GM21619 (cell line): ENCODE data around the gene DOCK8.

ENCODE experiments used
- ATAC-seq: cut with Tn5 transposase; IDR thresholded peaks from one replicate; pipeline ENCODE4 v1.9.1; 2021; ENCODE audit not compliant: unreplicated experiment

The DOCK8 gene

DNA sequence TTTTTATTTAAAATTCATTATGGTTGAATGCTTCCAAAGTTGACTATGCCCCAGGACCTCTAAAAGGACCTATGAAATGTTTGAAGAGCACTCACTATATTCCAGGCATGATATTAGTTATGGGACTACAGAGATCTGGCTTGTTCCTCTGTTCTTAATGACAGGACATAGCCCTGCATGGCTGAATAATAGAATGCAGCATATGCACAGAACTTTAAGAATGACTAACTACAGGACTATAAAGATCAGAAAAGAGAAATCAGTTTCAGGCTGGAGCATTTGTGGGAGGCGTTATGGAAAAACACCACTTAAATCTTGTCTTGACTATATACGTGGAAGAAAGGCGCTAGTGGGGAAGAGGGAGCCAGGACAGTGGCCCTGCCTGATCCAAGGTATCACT lies 239.2 kb downstream of the DOCK8 start:
- no peak for ATAC-seq

DNA sequence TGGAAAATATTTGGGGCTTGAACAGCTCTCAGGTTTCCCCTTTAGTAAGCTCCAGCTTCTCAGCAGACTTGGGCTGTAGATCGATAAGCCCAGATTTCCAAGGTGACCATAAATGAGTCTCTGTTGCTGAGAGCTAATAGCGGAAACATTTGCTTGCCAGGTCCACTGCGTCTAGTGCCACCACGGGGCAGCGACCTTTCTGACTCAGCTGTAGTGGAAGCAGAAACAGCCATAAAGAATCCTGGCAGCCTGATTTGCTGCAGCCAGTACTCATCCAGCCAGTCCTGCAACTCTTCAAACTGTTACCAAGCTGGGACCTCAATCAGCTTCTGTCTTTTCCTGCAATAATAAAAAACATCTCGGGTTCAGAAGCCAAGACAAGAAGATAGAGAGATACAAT lies 241.7 kb downstream of the DOCK8 start:
- no peak for ATAC-seq

DNA sequence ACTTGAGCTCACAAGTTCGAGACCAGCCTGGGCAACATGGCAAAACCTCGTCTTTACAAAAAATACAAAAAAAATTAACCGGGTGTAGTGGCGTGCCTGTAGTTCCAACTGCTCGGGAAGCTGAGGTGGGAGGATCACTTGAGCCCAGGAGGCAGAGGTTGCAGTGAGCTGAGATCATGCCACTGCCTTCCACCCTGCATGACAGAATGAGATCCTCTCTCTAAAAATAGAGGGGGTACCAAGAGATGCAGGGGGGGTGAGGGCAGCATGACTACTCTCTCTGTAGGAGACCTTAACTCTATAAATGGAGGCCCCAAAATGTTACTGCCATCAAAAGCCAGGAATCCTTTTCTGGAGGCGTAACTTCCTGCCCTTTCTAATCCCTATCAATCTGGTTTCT lies 243.9 kb downstream of the DOCK8 start:
- no peak for ATAC-seq

DNA sequence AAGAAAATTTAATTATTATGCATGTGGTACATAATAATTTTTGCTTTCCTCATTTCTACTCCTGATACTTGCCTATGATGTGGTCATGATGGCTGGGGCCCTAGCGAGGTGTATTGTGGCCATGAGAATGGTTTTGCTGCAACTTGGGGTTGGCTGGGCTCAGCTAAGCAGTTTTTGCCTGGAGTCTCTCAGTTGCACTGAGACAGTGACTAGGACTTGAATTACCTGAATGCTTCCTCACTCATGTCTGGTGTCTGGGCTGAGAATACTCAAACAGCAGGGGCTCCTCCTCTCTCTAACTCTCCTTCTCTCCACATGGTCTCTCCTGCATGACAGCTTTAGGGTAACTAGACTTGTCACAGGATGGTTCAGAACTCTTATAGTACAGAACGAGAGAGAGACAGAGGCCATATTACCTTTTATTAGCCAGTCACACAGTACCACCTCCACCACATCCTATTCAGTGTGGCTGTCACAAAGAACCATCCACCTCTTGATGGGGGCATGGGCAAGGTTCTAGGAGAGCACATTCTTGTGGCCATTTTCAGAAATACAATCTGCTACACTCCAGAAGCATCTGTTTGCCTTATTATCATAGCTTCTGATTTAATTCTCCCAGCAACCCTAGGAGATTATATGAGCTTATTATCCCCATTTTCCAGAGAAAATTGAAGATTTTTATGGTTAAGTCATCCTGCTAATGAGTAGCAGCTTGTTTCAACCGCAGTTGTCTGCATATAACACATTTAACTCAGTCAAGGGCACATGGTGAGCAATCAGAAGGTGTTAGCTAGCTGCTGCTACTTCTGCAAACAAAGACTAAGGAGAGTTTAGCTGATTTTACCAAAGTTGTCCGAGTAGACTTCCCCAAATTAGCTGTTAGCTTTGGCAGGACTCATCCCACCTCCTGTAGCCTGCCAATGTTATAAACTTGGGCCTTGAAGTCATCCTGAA lies 245.1 kb downstream of the DOCK8 start:
- no peak for ATAC-seq

DNA sequence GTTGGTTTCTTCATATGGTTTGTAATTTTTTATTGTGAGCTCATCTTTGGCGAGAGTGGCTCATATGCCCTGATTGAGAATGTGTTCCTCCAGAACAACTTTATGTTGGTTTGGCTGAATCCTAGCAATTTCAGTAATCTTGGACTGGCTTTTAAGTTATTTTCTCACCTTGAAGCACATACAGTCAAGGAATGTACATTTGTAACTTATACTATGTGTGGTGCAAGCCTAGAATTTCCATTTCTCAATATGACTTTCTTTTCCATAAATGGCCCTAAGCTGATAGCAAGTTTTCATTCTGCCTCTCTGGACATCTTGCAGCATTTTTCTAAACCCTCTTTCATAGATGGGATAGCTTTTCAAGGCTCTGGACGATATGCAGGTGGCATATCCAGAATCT lies 247.5 kb downstream of the DOCK8 start:
- no peak for ATAC-seq

DNA sequence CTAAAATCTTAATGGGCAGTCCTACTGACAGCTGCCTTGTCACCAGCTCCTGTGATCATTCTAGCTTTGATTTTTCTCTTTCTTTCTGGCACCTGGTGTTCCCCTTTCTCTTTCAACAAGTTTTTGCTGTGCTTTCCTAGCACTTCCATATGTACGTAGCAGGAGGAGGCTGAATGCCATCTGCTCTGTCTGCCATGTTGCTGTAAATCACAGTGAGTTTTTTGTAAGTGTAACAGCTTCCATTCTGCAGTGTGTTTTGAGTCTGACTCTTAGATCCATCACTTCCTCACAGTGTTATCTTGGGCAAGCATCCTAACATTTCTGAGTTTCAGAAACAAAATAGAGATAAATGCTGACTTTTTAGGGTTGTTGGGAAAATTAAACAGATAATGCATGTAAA lies 247.9 kb downstream of the DOCK8 start:
- ATAC-seq, result no peak

DNA sequence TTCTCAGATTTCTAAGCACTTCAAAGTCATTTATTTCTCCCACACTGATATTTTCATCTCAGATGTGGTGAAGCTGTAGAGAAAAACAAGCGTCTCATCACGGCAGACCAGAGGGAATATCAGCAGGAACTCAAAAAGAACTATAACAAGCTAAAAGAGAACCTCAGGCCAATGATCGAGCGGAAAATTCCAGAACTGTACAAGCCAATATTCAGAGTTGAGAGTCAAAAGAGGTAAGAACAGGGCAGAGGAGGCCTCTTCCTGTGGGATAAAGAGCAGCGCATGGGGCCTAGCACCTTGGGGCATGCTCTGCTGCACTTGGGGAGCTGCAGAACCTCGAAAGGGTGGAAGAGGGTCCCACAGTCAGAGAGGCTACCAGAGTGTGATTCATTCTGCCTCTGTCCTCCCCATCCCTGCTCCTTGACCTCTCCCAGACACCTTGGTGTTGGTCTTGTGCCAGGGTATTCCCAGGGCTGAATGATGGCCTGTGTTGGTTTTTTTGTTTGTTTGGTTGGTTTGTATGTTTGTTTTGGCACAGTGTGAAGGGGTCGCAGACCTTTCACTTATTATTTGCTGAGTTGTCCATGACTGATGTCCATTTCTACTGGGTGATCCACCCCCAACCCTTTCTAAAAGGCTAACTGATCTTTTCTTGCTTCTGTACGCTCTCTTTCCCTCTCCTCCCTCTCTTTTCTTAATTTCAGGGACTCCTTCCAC lies 248.9 kb downstream of the DOCK8 start:
- ATAC-seq, result no peak

DNA sequence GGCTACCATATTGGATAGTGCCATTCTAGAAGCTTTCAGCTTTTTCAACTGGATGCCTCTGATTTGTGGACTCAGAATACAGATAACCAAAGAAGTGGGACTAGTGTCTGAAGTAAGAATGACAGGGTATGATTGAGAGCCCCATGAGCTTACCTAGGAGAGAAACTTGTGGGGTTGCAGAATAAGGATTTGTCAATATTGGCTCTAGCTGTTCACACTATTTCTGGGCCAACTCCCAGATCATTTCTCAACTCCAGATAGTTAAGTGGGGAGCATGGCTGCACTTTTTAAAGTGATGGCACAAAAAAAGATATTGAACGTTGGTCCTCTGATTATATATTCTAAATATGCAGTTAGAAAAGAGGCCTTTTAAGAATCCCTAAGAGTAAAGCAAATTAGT lies 252.1 kb downstream of the DOCK8 start:
- ATAC-seq, result no peak

DNA sequence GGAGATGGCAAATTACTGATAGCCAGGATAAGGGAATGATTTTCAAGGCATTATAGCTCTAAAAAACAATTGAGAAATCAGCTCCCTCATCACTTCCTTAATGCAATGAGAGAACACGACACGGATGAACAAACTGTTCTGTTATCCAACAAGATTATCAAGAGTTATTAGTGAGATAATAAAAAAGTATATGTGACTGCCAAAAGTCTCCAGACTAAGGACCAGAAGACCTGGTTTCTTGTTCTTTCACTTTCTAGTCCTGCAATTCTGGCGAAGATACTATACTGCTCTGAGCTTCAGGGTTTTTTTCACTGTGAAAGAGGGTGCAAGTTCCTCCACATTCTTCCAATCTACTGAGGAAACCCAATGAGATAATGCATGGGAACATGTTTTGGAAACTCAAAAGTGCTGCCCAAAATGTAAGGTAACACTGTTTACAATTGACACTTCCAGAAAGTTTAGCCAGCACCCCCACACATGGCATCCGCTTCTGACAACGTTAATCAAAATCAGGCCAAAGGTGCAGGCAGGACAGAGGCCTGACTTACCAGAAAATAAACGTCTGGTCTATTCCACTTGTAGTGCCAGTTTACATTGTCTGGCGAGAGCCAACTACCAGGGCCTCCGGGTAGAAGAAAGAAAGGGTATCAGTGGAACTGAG lies 254.2 kb downstream of the DOCK8 start:
- no peak for ATAC-seq

DNA sequence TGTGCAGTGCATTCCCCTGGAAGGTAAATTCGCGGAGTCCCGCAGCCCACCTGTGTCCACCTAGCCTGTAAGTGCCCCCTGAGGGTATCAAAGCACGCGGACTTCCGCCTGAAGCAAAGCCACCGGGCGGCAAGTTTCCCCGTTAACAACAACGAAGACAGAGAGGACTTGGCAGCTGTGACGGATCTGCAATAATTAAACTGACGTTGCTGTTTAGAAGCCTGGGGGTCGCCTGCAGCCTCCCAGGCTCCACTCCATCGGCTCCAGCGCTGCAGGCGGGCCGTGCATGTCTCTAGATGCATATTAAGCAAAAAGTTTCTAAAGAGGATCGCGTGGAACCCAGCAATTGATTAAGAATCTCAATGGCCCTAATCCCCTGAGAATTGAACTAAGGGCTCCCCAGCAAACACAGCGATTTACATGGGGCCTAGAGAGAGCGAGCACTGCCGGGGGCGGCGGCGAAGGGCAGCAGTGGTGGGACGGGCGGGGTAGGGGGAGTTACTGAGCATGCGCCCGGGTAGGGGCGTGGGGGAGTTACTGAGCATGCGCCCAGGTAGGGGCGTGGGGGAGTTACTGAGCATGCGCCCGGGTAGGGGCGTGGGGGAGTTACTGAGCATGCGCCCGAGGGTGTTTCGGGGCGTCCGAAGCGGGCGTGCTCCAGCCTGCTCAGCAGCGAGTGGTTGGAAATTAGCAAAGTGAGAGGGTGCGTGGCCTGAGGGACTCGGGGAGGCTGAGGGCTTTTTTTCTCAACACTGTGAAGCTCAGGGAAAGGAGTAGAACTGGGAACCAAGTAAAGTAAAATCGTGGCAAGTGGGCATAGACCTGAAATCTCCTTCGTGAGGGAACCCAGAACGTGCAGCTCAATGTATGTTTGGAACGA lies 255.2 kb downstream of the DOCK8 start:
- peak; percentile 91 for ATAC-seq

DNA sequence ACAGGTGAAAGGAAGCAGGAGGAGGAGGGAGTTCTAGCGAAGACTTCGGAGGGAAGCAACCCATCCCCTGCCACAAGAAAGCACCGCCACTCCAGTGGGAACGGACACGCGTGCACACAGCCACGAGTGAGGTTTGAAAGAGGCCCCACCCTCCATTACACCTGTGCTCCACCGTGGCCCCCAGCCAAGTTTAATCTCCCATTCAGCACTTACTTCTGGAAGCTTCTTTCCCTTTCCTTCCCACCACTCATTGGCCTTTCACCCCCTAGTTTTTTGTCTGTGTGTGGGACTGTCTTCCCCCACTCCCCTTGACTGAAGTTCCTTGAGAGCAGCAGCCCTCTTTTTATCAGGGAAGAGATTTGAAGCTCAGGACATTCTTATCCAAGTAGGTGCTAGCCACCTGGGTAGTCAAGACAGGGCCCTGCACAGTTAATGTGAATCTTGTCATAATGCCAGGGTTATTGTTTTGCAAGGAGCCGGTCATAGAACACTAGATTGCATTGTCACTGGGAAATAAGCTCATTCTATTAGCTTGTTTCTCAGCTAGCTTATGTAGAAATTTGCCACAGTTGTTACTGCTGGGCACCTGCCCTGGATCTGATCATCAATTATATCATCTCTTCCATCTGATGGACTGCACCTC lies 256.0 kb downstream of the DOCK8 start:
- no peak for ATAC-seq

DNA sequence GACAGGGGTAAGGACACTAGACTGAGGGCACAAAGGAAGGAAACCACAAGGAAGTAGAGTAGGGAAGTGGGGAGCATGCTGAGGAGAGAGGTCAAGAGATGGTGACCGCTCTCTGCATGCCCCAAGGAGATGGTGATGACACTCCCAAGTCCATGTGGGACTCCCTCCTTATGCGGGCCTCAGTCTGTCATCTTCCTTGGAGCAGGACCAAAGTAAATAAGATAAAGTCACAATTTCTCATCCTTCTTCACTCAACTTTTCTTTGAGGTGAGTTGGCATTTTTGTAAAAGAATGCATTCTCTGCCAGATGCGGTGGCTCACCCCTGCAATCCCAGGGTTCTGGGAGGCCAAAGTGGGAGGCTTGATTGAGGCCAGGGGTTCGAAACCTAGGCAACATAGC lies 256.7 kb downstream of the DOCK8 start:
- ATAC-seq, result no peak

DNA sequence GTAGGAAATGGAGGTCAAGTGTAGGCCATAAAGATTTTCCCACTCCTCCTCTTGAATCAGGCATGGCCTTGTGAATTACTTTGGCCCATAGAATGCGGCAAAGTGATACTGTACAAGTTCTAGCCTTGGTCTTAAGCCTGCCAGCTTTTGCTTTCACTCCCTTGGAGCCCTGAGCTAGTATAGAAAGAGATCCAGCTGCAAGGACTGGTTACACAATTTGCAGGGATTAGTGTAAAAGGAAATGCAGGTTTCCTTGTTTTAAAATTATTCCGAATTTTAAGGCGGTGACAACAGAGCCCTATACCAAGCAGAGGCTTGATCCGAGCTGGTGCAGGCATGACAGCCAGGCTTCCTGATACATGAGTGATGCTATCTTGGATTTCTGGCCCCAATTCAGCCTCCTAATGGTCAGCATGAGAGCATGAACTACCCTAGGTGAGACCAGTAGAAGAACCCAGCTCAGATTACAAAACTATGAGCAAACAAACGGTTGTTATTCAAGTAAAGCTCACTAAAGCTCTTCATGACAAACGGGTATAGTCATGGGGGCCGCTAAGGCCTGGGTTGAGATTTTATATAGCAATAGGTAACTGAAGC lies 257.9 kb downstream of the DOCK8 start:
- ATAC-seq, result no peak

DNA sequence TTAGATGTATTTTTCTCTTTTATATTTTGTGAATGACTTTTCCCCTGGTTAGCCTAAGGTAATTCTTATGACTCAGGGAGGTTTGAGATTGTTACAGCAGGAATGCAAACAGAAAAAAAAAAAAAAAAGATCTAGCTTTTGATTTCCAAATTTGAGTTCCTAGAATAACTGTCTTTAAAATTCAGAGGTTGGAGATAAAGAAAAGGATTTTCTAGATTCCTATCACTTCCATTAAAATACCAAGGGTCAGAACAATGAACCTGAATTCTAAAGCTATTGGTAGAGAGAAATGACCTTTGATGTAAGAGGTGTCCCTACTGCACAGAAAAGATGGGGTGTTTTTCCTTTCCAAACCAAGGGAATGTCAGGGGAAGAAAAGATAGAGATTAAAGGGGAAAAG lies 262.5 kb downstream of the DOCK8 start:
- ATAC-seq, result no peak

DNA sequence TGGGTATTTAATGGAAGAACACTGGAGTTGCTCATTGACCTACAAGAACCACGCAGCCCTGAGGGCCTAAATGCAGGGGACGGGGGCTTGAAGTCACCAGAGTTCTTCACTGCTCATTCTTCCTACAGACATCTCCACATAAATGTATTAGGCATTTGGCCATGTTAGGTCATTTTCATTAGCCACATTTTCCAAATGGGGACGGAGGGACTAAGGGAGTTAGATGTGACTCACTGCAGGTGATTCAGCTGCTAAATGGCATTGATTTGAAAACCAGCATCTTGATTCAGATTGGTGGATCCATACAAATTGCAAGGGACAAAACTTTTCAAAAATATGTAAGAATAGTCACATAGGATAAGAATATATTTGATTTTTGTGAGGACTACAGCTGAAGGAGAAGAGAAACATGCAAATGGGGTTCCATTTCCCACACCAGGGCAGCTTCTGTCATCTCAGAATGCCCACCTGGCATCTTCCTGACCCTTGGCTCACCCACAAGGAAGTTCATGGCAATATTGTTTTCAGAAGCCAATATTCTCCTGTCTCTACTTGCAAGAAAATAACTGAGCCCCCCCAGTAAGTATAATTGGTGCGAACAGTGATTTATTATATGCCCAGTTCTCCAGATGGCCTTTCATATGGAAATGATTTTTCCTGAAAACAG lies 264.8 kb downstream of the DOCK8 start:
- no peak for ATAC-seq

DNA sequence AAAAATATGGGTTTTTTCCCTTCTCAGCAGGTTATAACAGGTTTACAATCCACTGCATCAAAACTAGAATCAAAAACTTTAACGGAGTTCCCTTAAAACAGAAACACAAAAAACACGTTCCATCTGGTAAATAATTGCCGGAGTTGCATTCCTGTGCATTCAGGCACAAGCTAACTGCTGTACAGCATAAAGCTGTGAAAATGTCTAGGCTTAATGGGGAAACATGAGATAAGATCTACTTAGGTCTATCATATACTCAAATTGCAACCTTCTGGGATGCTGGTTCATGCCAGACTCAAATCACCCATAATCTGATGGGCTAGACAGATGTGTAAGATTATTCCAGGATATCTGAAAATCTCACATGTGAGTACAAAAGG lies 265.3 kb downstream of the DOCK8 start:
- ATAC-seq, result no peak

DNA sequence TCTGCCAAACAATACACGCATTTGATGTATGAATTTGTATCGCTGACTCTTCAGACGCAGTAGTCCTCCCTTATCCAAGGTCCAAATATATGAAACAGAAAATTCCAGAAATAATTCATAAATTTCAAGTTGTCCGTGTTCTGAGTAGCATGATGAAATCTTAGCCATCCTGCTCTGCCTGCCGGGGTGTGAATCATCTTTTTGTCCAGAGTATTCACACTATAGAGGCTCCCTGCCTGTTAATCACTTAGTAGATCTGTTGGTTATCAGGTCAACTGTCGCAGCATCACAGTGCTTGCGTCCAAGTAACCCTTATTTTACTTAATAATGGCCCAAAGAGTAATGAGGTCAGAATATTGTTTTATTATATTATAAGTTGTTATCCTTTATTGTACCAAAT lies 268.1 kb downstream of the DOCK8 start:
- ATAC-seq, result no peak

DNA sequence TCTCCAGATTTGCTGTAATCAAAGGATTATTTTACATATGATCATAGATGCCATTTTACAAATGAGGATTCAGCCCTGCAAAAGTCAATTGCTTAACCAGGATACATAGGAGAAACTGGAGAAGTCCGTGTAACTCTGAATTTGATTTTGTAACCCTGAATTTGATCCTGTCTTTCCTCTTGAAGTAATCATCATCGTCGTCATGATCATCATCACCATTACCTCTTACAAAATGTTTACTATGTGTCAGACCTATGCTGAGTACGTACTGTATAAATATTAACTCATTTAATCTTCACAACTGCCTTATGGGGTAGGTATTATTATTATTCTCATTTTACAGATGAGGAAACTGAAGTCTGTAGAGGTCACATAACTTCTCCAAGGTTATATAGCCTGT lies 271.5 kb downstream of the DOCK8 start:
- ATAC-seq, result no peak

DNA sequence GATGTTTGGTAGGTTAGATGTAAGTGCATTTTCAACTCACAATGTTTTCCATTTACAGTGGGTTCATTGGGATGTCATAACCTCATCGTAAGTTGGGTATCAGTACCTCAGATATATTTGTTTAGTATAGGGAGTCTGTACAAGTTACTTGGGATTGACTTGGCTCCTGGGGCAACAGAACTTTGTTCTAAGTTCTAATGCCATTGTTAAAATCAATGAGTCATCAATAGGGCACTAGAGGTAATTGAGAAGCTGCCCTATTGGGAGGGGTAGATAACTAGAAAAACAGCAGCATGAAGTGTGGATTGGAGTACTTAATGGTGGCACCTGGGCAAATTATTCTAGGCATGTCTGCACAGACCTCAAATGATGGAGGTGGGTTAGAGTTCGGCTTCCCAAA lies 272.8 kb downstream of the DOCK8 start:
- ATAC-seq, result no peak
